Natural killer cell (primary cell): Measurements from ENCODE around the gene FHIT. TPM values are rescaled to one million over a fixed set of nuclear protein-coding genes. Genes with fewer than 3 reads are reported as not detected.

Source experiments
- ATAC-seq, 3 donors: fragments of 150-1000 bp in 2 of 3; fragments of 200-7000 bp in 1 of 3; cut with Tn5 transposase; 1 replicate in 1 of 3; 2 replicates in 2 of 3; pipeline ENCODE4 v1.10.0; 2021; ENCODE audit warnings: mild to moderate bottlenecking in 2 of 3, moderate library complexity in 2 of 3
- DNase-seq, 2 donors: peaks; one replicate each; pipeline versions ENCODE4 v3.0.0 to v3.0.0-alpha.2; 2013 to 2021; ENCODE audit warnings: mixed read lengths in 1 of 2
- H3K27ac ChIP-seq: one replicate; pipeline ENCODE4 v1.5.1; 2013; ENCODE audit warnings: mild to moderate bottlenecking, low read length
- H3K27me3 ChIP-seq: one replicate; pipeline ENCODE4 v1.6.1; 2013; ENCODE audit warnings: low read length; ENCODE audit not compliant: control insufficient read depth, insufficient read depth
- H3K36me3 ChIP-seq: one replicate; pipeline ENCODE4 v1.6.1; 2013; ENCODE audit warnings: low read length; ENCODE audit not compliant: control insufficient read depth, insufficient read depth
- H3K4me1 ChIP-seq: one replicate; pipeline ENCODE4 v1.6.1; 2013; ENCODE audit warnings: low read length; ENCODE audit not compliant: control insufficient read depth, insufficient read depth
- H3K4me3 ChIP-seq: one replicate; pipeline ENCODE4 v1.5.1; 2013; ENCODE audit warnings: low read length
- H3K9me3 ChIP-seq: one replicate; pipeline ENCODE4 v1.6.1; 2013; ENCODE audit warnings: low read length; ENCODE audit not compliant: control insufficient read depth, insufficient read depth
- H3K27ac Mint-ChIP-seq, 2 donors: one replicate each; pipeline ENCODE4 v1.8.0; 2022; ENCODE audit warnings: mild to moderate bottlenecking in 2 of 2, mixed read lengths in 2 of 2, moderate library complexity in 1 of 2
- H3K27me3 Mint-ChIP-seq, 2 donors: one replicate each; pipeline ENCODE4 v1.8.0; 2022; ENCODE audit warnings: low read depth in 2 of 2, mixed read lengths in 2 of 2
- H3K36me3 Mint-ChIP-seq: one replicate; pipeline ENCODE4 v1.8.0; 2022; ENCODE audit warnings: mixed read lengths
- H3K4me1 Mint-ChIP-seq, 2 donors: one replicate each; pipeline ENCODE4 v1.8.0; 2022; ENCODE audit warnings: mixed read lengths in 2 of 2
- H3K4me3 Mint-ChIP-seq: one replicate; pipeline ENCODE4 v1.8.0; 2022; ENCODE audit warnings: mild to moderate bottlenecking, moderate library complexity, mixed read lengths
- H3K9me3 Mint-ChIP-seq, 2 donors: one replicate each; pipeline ENCODE4 v1.8.0; 2022; ENCODE audit warnings: mixed read lengths in 2 of 2
- WGBS: methylation state at CpG from one replicate; pipeline ENCODE4 v1.1.7; 2013; ENCODE audit warnings: missing lambda C conversion rate; ENCODE audit not compliant: insufficient coverage; 5-methylcytosine and 5-hydroxymethylcytosine counted together
- intact Hi-C: fragments of 100-400 bp; cut with micrococcal nuclease; formaldehyde crosslinking; loops from one replicate; pipeline ENCODE4 v1.14.2; 2022
- total RNA-seq, 4 donors: library from RNA; stranded (reverse); fragments of 120-200 nt in 1 of 4; gene quantifications; one replicate each; pipeline versions ENCODE4 v1.2.3 to v1.2.4, GENCODE V29; 2013 to 2022
- TF ChIP-seq, protein P1 (sequence below): fragments of 200-600 bp; IDR thresholded peaks from one replicate; pipeline ENCODE4 v1.8.0; 2022; ENCODE audit warnings: antibody characterized with exemption

FHIT gene
- total RNA-seq, 3 donors from 2014 or later (not counting 1 experiment from before 2014, with no cell fraction given): 2.7 to 6.1 (median 3.3) TPM

DNA sequence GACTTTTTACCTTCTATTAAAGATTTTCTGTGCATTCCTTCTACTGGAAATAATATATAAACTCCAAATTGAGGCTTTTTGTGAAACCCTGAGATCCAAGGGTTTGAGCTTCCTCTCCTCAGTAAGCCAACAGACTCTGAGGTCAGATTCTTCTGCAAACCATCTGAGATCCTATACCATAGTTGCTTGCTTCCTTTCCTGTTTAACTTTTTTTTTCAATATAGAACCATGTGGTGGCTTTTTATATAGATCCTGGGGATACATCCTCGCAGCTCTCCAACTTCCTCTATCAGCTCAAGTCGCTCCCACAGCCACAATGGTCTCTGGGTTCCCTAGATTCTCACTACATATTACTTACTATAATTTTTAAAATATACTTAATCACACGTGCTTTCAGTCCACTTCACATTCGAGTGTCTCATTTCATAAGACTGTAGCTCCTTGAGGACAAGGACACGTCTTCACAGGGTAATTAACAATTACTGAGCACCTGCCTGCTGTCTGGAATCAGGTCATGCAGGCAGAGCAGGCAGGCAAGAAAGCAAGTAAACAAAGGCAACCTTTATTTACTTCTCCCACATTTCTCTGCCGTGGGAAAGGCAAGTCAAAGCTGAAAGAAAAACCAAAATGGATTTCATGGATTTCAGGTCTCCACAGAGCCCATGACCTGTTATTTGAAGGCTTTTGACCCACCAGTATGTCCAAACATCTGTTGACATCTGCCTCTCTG is 941.5 kb downstream of the FHIT start:
- Histone ChIP-seq H3K4me1 (no peaks in the 10 kb centered on the region), H3K27me3 (no peaks in the 10 kb centered on the region), H3K27ac (no peak overlapping the region), H3K4me3 (no peak overlapping the region), H3K9me3 (no peaks in the 10 kb centered on the region), H3K36me3 (no peaks in the 10 kb centered on the region)
- Mint-ChIP-seq H3K4me1 (no peaks in the 10 kb centered on the region), H3K27ac (no peak overlapping the region), H3K9me3 (no peaks in the 10 kb centered on the region), H3K27me3 (peaks cover 0 to 2% of the 10 kb centered on the region in 2 donors), H3K4me3 (no peak overlapping the region), H3K36me3 (no peaks in the 10 kb centered on the region)
- TF ChIP-seq, protein P1, sequence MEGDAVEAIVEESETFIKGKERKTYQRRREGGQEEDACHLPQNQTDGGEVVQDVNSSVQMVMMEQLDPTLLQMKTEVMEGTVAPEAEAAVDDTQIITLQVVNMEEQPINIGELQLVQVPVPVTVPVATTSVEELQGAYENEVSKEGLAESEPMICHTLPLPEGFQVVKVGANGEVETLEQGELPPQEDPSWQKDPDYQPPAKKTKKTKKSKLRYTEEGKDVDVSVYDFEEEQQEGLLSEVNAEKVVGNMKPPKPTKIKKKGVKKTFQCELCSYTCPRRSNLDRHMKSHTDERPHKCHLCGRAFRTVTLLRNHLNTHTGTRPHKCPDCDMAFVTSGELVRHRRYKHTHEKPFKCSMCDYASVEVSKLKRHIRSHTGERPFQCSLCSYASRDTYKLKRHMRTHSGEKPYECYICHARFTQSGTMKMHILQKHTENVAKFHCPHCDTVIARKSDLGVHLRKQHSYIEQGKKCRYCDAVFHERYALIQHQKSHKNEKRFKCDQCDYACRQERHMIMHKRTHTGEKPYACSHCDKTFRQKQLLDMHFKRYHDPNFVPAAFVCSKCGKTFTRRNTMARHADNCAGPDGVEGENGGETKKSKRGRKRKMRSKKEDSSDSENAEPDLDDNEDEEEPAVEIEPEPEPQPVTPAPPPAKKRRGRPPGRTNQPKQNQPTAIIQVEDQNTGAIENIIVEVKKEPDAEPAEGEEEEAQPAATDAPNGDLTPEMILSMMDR: no peak
- DNase-seq (no peak), ATAC-seq (no peak)
- WGBS: 68% methylated on average over 6 of the region's 6 CpGs
- intact Hi-C loops: no loop called here

DNA sequence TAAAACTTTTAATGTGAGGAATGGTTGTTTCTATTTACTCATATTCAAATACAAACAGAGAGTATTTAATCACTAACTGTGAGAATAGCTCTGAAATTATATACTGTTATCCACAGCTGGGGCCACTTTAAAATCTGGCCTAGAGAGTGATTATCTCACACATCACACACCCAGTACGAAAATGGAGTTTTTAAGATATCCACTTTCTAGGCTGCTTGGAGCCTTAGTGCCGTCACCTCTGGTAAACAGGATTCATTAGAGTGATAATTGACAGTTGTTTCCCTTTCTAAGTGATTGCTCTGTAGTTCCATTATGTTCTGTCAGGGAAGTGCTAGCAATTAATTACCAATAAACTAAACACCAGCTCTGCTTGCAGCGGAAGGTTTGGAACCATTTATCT is 942.4 kb downstream of the FHIT start:
- H3K4me1 ChIP-seq: no peaks in the 10 kb centered on the region
- no peak overlapping the region for H3K27ac ChIP-seq
- no peaks in the 10 kb centered on the region for H3K9me3 ChIP-seq
- Mint-ChIP-seq H3K4me1 (no peaks in the 10 kb centered on the region), H3K27me3 (peaks cover 0 to 2% of the 10 kb centered on the region in 2 donors), H3K4me3 (no peak overlapping the region), H3K9me3 (no peaks in the 10 kb centered on the region), H3K27ac (no peak overlapping the region), H3K36me3 (no peaks in the 10 kb centered on the region)
- no peak for DNase-seq
- intact Hi-C loops: no loop called here
- no peak overlapping the region for H3K4me3 ChIP-seq
- no peak for ATAC-seq
- H3K27me3 ChIP-seq: no peaks in the 10 kb centered on the region
- H3K36me3 ChIP-seq: no peaks in the 10 kb centered on the region
- TF ChIP-seq, protein P1: no peak
- WGBS: 83% methylated on average over 2 of the region's 3 CpGs

DNA sequence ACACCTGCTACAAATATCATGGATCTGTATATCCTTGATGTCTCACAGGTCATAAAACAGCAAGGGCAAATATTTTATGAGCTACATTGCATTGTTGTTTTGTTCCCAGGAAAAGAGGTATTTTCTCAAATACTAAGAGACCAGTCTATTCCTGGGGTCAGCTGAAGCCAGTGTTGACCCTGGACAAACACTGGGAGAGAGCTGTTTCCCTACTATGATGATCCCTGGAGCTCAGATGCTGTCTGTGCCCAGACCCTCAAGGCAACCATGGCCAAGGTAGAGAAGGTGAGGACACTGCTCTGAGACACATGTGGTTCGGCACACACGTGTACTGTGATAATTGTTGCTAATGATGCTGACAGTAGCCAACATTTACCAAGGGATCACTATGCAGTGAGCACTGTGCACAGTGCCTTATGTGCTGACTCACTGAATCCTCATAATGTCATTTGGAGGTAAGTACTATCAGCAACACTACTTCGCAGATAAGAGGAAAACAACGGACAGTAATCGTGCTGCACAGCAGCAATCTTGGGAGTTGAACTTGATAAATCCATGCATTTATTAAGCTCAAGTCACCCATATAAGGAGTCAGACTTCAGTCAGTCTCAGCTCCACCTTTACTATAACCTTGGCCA is 943.6 kb downstream of the FHIT start:
- Mint-ChIP-seq H3K36me3 (no peaks in the 10 kb centered on the region), H3K27me3 (peaks cover 0 to 2% of the 10 kb centered on the region in 2 donors), H3K4me1 (no peaks in the 10 kb centered on the region), H3K4me3 (no peak overlapping the region), H3K27ac (no peak overlapping the region), H3K9me3 (no peaks in the 10 kb centered on the region)
- ATAC-seq (no peak), DNase-seq (no peak)
- Histone ChIP-seq H3K4me3 (no peak overlapping the region), H3K36me3 (no peaks in the 10 kb centered on the region), H3K27me3 (no peaks in the 10 kb centered on the region), H3K9me3 (no peaks in the 10 kb centered on the region), H3K27ac (no peak overlapping the region), H3K4me1 (no peaks in the 10 kb centered on the region)
- TF ChIP-seq, protein P1: no peak
- WGBS: 97% methylated on average over 5 of the region's 5 CpGs
- intact Hi-C loops: no loop called here
